Measurements from ENCODE around the gene SYT13.

The SYT13 gene

GRCh38 chr11:45266676-45267020 lies 19.5 kb downstream of the SYT13 start:
- DNase-seq (ENCODE audit: extremely low read depth, low read depth) = no peak
- no peak for TF ChIP-seq CTCF (IDR thresholded peaks at IDR 0.05; ENCODE audit: low read depth, low read length)

GRCh38 chr11:45265969-45266675 lies 20.0 kb downstream of the SYT13 start:
- no peak for DNase-seq (ENCODE audit: extremely low read depth, low read depth)
- no peak for TF ChIP-seq CTCF (IDR thresholded peaks at IDR 0.05; ENCODE audit: low read depth, low read length)

GRCh38 chr11:45264839-45265515 lies 21.2 kb downstream of the SYT13 start:
- DNase-seq (ENCODE audit: extremely low read depth, low read depth) = no peak
- no peak for TF ChIP-seq CTCF (IDR thresholded peaks at IDR 0.05; ENCODE audit: low read depth, low read length)

- no peak for DNase-seq (ENCODE audit: extremely low read depth, low read depth)
- no peak for TF ChIP-seq CTCF (IDR thresholded peaks at IDR 0.05; ENCODE audit: low read depth, low read length)
These were observed 22.4 kb downstream of the SYT13 start for GRCh38 chr11:45263773-45264172.

GRCh38 chr11:45262900-45263299 lies 23.2 kb downstream of the SYT13 start:
- no peak for DNase-seq (ENCODE audit: extremely low read depth, low read depth)
- no peak for TF ChIP-seq CTCF (IDR thresholded peaks at IDR 0.05; ENCODE audit: low read depth, low read length)

- no peak for TF ChIP-seq CTCF (IDR thresholded peaks at IDR 0.05; ENCODE audit: low read depth, low read length)
- DNase-seq (ENCODE audit: extremely low read depth, low read depth) = no peak
These were observed 26.1 kb downstream of the SYT13 start for GRCh38 chr11:45260071-45260470.

GRCh38 chr11:45259592-45259991 lies 26.5 kb downstream of the SYT13 start:
- no peak for DNase-seq (ENCODE audit: extremely low read depth, low read depth)
- TF ChIP-seq CTCF (IDR thresholded peaks at IDR 0.05; ENCODE audit: low read depth, low read length) = no peak
